GM10266 (cell line): ENCODE results near the gene VSTM5.
"Not testable (repeated sequence)": the region's sequence is repeated elsewhere in the genome, so short reads cannot be mapped to it uniquely, and the experiment has no call there.

Source experiments
- DNase-seq: peaks from one replicate; pipeline ENCODE4 v3.0.0; 2012; ENCODE audit errors: extremely low spot score
- CTCF ChIP-seq: IDR thresholded peaks from 2 replicates; pipeline ENCODE4 v1.5.1; 2012; ENCODE audit warnings: mild to moderate bottlenecking, low read depth; ENCODE audit not compliant: control insufficient read depth, insufficient read depth; ENCODE audit errors: missing control alignments

Gene VSTM5

DNA sequence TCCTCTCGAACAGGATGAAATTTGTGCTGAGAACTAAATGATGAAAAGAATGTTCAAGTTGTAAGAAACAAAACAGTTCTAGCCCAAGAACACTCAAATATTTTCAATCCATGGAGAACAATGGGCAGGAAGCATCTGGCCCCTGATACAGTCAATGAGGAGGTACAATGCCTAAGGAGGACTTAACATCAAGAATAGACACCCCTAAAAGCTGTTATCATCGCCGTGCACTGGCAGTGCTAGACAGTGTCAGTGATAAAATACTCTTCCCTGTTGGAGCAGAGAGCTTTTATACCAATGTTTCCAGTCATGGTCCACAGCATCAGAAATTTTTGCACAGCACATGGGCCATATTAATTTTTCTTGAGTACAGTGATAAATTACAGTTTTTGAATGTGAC, 20.2 kb upstream of the VSTM5 start:
- TF ChIP-seq CTCF = no peak
- DNase-seq = no peak

DNA sequence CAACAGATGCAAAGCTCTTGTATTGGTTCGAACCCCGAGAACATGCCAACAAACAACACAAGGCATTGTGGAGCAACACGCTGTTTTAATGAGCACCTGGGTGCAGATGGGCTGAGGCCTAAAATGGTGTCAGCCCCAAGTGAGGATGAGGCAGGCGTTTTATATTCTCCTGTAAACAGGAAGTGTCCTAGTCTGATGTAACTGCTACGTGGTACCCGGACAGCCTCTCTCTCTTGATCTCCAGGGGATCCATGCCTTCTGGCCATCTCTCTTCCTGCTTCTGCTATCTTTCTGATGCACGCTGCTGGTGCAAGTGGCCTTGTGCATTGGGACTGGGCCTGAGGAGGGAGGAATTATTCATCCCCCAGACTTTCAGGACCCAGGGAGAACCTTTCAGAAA, 19.4 kb upstream of the VSTM5 start:
- TF ChIP-seq CTCF = no peak
- no peak for DNase-seq

DNA sequence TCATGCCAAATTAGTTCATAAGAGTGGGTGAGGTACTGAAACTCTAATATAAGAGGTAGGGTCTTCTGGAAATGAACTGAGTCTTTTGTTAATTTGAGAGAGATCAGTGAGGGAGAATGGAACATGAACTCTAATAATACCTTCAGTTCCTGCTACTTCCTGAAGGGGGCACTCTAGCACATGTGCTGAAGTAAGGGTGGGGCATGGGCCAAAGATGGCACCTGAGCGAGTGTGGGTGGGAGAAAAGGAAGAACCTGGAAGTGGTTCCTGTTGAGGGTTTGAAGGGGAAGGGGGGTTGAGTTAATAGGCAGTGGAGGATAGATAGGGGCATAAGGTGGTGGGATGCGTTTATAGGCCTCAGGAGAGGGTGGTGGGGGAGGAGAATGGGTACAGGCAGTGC, 18.0 kb upstream of the VSTM5 start:
- peak; percentile 24 for TF ChIP-seq CTCF
- not testable (repeated sequence) for DNase-seq

- no peak for TF ChIP-seq CTCF
- DNase-seq = no peak
Measured at GRCh38 chr11:93861808-93862207, 11.4 kb upstream of the VSTM5 start.

- no peak for TF ChIP-seq CTCF
Measured at GRCh38 chr11:93858121-93858775, 7.8 kb upstream of the VSTM5 start.

DNA sequence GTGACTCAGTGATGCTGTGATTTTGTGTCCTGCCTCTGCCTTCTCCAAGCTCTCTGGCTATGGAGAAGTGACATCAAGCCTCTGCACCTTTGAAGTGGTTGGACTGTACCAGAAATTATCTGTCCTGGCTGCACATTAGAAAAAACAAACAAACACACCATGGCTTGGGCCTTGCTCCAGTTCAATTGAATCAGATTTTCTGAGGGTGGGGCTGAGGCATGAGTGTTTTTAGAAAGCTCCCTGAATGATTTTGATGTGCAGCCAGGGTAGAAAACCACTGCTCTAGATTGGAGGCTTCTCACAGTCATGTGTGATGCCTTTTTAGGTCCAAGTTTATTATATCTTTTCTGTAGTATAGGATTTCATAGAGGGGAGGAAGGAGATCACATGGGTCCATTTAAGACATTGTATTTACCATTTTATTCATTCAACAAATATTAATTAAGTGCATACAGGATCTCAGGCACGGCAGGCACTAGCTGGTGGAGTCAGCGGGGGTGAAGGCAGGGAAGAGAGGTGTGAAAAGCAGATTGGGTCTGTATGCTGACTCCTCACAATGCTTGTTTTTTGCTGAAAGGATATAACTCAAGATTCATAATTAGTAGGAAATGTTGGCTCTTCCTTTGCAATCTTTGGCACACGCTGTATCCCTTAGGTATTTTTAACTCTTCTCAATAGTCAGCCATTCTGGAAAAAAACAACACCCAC, 7.1 kb upstream of the VSTM5 start:
- TF ChIP-seq CTCF = no peak
- DNase-seq = no peak

More at GRCh38 chr11:93858121-93858775, 7.8 kb upstream of the VSTM5 start:
- no peak for DNase-seq

GRCh38 chr11:93852242-93852641, 1.8 kb upstream of the VSTM5 start:
- DNase-seq = no peak
- no peak for TF ChIP-seq CTCF
